Pons (tissue), 1 donor: ENCODE measurements around the gene CCDC7.
"Not testable (repeated sequence)": the region's sequence is repeated elsewhere in the genome, so short reads cannot be mapped to it uniquely, and the experiment has no call there.

Experiments
- DNase-seq: peaks from one replicate; pipeline ENCODE4 v3.0.0-alpha.2; 2016; ENCODE audit warnings: low spot score

Gene CCDC7

DNA sequence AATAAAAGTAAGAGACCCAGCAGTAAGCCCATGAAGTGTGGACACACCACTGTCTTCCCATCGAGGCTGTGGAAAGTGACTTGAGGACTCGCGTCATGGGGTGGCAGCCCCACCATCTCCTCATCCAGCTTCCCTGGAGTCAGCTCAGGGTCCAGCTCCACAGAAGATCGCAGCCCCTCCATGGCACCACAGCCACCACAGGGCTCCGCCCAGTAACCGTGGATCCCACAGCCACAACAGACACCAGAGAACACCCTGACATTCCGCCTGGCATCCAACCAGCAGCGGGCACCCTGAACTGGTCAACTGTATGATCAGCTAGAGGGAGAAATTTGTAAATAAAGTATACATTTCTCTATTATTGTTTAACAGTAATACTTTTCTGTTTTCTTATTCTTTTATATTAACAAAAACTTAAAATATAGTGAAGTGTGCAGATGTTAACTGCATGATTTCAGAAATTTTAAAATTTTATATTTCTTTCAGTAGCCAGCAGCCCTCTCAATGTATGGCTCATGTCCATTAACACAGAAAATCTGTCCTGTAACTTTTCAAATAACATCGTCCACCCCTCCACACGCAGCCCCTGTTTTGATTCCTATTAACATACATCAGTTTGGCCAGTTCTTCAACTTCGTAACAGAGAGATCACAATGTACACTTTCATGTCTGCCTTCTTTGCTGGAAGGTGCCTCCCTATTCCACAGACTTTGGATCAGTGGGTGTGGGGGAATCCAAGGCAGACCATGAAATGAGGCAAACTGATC, 442.4 kb downstream of the CCDC7 start:
- no peak for DNase-seq

DNA sequence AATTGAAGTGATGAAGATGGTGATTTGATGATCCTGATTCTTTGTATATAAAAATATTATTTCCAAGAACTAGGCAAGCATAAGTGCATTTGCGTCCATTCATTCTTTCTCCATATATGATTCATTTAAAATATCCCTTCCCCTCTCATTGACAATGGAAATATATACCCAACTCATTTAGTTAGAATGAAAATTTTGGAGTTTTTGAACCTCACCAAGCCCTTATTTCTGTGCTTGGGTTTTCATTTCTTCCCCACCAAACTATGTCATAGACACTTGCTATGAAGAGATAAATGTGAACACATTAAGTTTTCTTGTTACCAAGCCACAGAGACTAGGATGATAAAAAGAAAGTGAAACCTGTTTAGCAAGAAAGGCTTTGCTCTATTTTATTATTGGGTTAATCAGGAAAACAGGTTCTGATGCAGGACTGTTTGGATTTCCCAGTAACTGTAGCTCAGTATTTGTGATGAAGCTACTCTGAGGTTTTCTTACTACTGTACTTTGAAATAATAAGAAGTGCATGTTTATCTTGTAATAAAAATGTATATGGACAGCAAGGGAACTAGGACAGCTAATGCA, 443.8 kb downstream of the CCDC7 start:
- DNase-seq = no peak

DNA sequence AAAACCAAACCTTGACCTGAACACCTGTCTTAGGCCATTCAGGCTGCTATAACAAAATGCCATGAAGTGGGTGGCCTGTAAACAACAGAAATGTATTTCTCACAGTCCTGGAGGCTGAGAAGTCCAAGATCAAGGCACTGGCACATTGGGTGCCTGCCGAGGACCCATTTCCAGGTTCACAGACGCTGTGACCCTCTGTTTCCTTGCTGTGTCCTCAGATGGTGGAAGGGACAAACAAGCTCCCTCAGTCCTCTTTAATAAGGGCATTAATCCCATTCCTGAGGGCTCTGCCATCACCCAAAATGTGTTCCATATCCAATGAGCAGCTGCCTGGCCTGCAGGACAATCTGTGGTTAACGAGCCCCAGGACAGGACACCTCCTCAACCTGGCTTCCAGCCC, 444.5 kb downstream of the CCDC7 start:
- no peak for DNase-seq

- no peak for DNase-seq
Measured at GRCh38 chr10:32891261-32891660, 445.3 kb downstream of the CCDC7 start.

DNA sequence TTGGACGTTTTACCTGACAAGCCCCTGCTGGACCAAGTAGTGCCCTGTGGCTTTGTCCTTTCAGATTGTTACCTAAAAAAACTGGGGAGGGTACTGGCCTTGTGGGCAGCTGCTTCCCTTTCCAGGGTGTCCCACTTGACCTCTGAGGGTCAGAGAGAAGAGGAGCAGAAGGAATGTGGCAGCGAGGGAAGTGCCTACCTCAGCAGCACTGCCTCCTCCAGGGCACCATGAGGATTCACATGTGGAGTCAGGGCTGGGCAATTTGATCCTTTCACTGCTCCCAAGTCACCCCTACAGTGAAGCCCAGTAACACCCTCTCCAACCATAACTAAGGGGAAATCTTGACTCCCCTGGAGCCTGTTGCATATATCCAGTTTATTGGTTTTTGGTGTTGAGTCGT, 447.5 kb downstream of the CCDC7 start:
- no peak for DNase-seq

DNA sequence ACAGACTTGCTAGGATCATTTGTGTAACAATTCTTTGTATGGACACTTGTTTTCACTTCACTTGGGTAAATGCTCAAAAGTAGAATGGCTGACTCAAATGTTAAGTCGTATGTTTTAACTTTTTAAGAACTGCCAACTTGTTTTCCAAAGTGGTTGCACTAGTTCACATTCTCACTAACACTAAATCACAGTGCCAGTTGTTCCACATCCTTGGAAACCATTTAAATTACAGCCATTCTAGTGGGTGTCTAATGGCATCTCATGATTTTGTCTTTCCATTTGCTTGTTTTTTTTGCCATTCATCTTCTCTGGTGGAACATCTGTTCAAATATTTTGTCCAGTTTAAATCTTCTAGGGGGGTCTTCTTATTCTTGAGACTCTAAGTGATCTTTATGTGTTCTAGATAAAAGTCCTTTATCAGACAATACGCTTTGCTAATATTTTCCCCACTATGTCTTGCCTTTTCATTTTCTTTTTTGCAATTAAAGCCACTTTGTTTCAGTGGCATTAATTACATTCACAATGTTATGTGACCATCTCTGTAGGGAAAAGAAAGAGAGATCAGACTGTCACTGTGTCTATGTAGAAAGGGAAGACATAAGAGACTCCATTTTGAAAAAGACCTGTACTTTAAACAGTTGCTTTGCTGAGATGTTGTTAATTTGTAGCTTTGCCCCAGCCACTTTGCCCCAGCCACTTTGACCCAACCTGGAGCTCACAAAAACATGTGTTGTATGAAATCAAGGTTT, 448.1 kb downstream of the CCDC7 start:
- no peak for DNase-seq

DNA sequence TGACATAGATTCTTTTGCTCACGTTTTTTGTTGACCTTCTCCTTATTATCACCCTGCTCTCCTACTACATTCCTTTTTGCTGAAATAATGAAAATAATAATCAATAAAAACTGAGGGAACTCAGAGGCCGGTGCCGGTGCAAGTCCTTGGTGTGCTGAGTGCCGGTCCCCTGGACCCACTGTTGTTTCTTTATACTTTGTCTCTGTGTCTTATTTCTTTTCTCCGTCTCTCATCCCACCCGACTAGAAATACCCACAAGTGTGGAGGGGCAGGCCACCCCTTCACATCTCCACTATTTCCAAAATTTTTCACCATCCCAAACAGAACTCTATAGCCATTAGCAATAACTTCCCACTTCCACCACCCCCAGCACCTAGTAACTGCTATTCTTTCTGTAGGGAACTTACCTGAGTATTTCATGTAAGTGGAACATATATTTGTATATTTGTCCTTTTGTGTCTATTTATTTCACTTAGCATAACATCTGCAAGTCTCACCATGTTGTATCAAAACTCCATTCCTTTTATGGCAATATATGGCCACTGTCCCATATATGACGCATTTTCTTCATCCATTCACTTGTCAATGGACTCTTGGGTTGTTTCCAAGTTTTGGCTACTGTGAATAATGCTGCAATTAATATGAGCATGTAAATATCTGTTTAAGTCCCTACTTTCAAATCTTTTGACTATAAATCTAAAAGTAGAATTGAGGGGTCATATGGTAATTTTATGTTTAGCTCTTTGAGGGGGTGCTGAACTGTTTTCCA, 449.4 kb downstream of the CCDC7 start:
- DNase-seq = not testable (repeated sequence)

DNA sequence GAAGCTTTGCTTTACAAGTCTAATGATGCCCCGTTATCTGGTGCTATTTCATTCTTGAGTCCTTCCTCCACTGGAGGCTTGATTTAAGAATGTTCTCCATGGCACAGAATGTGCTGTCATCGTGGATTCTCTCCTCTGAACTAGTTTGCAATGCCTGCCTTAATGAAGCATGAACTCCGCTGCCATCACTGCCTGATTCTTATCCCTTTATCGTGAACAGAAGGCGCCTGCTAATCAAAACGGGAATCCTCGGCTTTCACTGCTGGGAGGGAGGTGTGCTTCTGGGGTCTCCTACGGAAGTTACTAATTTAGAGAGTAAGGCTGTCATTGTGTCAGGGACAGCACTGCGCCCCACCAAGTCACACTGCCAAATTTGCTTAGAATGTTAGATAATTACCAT, 455.9 kb downstream of the CCDC7 start:
- no peak for DNase-seq

DNA sequence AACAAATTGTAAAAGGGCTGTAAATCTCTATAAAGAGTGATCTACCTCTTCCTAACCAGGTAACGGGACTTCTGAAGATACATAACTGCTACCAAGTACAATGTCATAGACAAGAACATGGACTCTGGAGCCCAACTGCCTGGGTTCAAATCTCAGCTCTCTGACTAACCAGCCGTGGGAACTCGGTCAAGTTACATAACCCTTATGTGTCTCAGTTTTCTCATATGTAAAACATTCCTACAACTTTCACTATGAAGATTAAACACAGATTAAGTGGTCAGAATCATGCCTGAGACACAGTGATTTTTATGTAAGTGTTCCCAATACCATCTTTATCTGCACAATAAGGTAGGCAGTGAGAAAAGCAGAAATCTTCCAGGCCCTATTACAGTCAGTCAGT, 459.5 kb downstream of the CCDC7 start:
- no peak for DNase-seq

- DNase-seq = no peak
Measured at GRCh38 chr10:32906595-32906994, 460.7 kb downstream of the CCDC7 start.

- no peak for DNase-seq
Measured at GRCh38 chr10:32909456-32909855, 463.5 kb downstream of the CCDC7 start.

- DNase-seq = not testable (repeated sequence)
Measured at GRCh38 chr10:32909970-32910369, 464.0 kb downstream of the CCDC7 start.

- no peak for DNase-seq
Measured at GRCh38 chr10:32911285-32912016, 465.5 kb downstream of the CCDC7 start.

GRCh38 chr10:32917817-32918216, 471.9 kb downstream of the CCDC7 start:
- not testable (repeated sequence) for DNase-seq

- no peak for DNase-seq
Measured at GRCh38 chr10:32922170-32922569, 476.2 kb downstream of the CCDC7 start.

- no peak for DNase-seq
Measured at GRCh38 chr10:32923134-32923533, 477.2 kb downstream of the CCDC7 start.

GRCh38 chr10:32923849-32924248, 477.9 kb downstream of the CCDC7 start:
- DNase-seq = no peak
